GM12865 (cell line): ENCODE measurements around the gene ATXN7L1.
"Not testable (repeated sequence)": the region's sequence is repeated elsewhere in the genome, so short reads cannot be mapped to it uniquely, and the experiment has no call there.

ENCODE experiments used
- DNase-seq: peaks from one replicate; pipeline ENCODE4 v3.0.0; 2010; ENCODE audit warnings: low read depth
- H3K4me3 ChIP-seq: 2 replicates; pipeline ENCODE4 v1.5.1; 2011; ENCODE audit warnings: mild to moderate bottlenecking, low read depth, low read length, control low read depth
- TF ChIP-seq, protein P1 (sequence below): IDR thresholded peaks from 2 replicates; pipeline ENCODE4 v1.5.1; 2011; ENCODE audit warnings: low read length, control low read depth, low read depth, inconsistent platforms; ENCODE audit not compliant: insufficient read depth; ENCODE audit errors: missing control alignments

Gene ATXN7L1

DNA sequence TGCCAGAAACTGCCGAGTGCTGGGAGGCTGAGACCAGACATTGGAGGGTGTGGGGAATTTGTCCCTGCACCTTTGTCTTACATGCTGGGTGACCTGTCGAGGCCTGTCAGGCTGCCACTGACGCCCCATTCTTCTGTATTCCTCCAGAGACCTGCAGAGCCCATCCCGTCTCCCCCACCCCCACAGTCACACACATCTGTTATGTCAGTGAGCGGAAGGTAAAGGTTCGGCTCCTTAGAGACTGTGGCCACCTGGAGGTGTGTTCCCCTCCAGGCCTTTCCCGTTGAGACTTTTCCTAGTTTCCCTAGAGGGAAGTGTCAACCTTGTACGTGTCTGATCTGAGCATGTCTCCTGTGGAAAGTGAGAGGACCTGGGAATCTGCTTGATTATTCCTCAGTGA is 84.5 kb downstream of the ATXN7L1 start:
- no peak for DNase-seq
- no peak overlapping the region for H3K4me3 ChIP-seq
- TF ChIP-seq, protein P1, sequence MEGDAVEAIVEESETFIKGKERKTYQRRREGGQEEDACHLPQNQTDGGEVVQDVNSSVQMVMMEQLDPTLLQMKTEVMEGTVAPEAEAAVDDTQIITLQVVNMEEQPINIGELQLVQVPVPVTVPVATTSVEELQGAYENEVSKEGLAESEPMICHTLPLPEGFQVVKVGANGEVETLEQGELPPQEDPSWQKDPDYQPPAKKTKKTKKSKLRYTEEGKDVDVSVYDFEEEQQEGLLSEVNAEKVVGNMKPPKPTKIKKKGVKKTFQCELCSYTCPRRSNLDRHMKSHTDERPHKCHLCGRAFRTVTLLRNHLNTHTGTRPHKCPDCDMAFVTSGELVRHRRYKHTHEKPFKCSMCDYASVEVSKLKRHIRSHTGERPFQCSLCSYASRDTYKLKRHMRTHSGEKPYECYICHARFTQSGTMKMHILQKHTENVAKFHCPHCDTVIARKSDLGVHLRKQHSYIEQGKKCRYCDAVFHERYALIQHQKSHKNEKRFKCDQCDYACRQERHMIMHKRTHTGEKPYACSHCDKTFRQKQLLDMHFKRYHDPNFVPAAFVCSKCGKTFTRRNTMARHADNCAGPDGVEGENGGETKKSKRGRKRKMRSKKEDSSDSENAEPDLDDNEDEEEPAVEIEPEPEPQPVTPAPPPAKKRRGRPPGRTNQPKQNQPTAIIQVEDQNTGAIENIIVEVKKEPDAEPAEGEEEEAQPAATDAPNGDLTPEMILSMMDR = no peak

DNA sequence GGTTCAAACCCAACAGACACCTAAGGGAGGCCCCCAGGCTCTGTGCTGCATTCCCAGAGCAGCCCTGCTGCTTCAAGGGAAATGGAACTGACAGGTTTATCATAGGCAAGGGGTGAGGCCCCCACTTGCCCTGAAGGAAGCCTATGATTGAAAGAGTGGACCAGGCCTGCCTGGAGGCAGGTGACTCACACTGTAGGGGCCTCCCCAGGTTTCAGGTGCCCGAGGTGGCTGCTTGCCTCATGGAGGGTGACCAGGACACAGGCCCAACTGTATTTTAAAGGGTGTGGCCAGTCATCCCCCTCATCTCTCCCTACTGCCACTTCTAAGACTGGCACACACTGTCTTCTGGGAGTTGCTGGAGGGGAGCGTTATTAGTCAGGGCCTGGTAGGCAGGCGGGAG is 85.4 kb downstream of the ATXN7L1 start:
- no peak for DNase-seq
- TF ChIP-seq, protein P1 = no peak
- no peak overlapping the region for H3K4me3 ChIP-seq

DNA sequence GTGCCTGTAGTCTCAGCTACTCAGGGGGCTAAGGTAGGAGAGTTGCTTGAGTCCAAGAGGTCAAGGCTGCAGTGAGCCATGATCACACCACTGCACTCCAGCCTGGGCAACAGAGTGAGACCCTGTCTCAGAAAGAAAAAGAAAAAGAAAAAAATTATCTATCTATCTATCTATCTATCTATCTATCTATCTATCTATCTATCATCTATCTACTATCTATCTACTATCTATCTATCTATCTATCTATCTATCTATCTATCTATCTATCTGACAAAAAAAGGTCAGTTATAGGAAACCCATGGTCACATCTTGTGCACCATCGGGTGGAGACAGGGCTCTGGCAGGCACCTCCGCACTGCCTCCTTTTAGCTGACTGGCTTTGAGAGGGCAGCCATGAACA is 85.9 kb downstream of the ATXN7L1 start:
- not testable (repeated sequence) for H3K4me3 ChIP-seq, DNase-seq

DNA sequence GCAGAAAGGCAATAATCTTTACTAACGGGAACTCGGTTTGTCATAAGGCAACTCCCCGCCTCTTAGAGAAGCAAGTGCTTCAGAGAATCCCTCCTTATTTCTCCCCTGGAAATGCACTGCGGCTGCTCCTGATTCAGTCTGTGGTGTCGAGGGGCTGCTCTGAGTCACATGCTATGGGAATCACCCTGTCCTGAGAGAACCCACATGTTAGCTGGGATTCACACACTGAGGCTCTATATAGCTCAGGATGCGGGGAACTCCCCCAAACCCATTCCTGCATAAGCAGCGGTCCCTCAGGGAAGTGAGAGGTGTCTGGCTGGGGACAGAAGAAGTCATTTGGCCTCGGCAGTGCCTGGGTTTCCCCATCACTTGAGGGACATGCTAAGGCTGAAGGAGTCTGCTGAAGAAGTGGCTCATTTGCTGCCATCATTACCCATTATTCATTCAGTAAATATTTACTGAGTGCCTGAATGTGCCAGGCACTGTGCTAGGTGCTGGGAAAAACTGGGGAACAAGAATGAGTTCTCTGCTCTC is 87.5 kb downstream of the ATXN7L1 start:
- no peak for DNase-seq
- TF ChIP-seq, protein P1 = no peak

DNA sequence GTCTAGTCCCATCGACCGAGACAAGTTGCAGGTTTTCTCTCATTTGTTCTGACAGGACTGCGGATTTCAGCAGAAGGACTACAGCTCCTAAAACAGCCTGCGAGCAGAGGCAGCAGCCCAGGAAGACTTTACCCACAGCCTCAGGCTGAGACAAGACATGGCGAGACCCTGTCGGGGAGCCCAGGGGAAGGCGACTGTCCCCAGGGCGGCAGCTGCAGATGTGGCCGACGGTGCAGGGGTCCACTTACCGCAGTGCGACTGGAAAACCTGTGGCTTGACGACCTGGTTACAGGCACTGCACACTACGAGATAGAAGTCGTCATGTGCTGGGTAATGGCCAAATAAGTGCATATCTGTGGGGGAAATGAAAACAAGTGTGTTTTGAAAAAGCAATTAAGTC is 88.0 kb downstream of the ATXN7L1 start:
- TF ChIP-seq, protein P1 = no peak
- DNase-seq = no peak

More for the DNA sequence above, 87.5 kb downstream of the ATXN7L1 start:
- no peak overlapping the region for H3K4me3 ChIP-seq

DNA sequence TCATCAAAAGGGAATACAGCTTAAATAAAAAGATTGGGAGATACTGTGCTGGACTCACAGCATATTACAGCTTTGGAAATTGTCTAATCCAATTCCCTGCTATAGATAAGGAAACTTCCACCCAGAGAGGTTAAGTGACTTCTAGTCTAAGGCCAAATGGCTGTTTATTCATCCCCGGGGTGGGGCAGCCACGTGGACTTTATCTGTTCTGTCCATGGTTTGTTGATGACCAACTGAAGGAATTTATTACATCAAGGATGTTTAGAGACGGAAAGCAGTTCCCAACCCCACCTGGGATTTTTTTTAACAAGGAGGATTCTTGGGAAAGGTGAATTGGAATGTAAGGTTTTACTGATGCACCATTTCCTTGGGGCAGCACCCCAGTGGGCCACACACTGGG is 88.6 kb downstream of the ATXN7L1 start:
- TF ChIP-seq, protein P1 = no peak
- no peak for DNase-seq
- H3K4me3 ChIP-seq = no peak overlapping the region

More for the DNA sequence above, 88.0 kb downstream of the ATXN7L1 start:
- no peak overlapping the region for H3K4me3 ChIP-seq

DNA sequence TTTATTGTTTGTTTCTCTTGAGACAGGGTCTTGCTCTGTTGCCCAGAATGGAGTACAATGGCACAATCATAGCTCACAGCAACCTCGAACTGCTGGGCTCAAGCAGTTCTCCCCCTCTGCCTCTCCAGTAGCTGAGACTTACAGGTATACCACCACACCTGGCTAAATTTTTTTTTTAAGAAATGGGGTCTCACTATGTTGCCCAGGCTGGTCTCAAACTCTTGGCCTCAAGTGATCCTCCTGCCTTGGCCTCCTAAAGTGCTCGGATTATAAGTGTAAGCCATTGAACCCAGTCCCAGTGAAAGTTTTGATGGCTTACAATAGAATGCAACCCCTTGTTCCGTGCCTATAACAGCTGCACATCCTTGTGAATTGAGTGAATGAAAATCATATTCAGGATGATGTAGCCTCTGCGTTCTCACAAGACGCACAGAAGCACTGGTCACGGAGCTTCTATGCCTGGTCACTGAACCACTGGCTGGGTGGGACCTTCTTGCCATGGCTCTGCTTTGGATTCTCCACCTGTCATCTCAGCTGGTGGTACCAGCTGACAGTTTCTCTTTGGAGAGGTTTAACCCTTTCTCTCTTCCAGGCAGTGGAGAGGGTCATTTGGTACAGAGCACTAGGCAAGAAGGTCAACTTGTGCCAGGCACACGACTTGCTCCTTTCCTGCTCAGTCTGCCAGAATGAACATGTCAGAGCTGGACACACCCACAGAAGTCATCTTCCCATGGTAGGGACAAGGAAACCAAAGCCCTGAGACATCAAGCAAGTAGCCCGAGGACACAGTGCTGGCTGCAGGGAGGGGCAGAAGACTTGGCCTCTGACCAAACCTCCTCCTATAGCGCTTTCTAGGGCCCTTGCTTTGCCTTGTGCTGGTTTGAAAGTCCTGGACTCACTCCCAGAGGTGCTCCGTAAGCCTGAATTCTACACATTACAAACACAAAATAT is 89.6 kb downstream of the ATXN7L1 start:
- DNase-seq = no peak
- TF ChIP-seq, protein P1 = no peak
- no peak overlapping the region for H3K4me3 ChIP-seq
